ENCODE measurements around the gene KLK14. TPM values are rescaled to one million over a fixed set of nuclear protein-coding genes. Genes with fewer than 3 reads are reported as not detected.

KLK14 gene
- total and polyA plus RNA-seq, 2 donors from 2014 or later, result 0.22 TPM; not detected in 1

DNA sequence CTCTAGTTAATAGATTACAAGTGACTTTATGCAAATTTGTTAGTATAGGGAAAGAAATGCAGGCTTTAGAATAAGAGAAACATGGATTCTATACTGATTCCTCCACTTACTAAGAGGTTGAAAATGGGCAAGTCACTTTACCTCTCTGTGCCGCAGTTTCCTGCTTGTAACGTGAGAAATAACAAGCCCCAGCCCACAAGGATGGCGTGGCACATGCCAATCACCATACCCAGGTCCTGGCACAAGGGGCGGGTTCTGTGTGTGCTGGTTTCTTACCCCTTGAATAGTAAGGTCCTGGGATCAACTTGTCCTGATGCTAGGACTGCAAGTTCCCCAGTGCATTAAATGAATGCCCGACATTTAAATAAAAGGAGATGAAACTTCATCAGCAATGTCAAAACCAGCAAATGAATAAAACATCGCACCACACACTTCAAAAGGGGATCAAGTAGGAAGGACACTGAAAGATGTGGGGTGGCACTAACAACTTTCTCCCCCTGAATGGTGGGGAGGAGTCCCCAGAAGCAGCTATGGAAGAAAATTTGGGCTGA lies 34.1 kb upstream of the KLK14 start:
- Histone ChIP-seq H3K27me3 (ENCODE audit: control insufficient read depth, insufficient read depth, low read length) (no peaks in the 10 kb centered on the region), H3K27ac (ENCODE audit: low read depth in 2 of 2, low read length in 2 of 2) (no peak overlapping the region), H3K36me3 (ENCODE audit: control insufficient read depth in 2 of 3, insufficient read depth in 3 of 3, low read length in 3 of 3) (no peaks in the 10 kb centered on the region), H3K9ac (ENCODE audit: low read length in 3 of 3) (no peak overlapping the region), H3K9me3 (ENCODE audit: control insufficient read depth in 2 of 3, insufficient read depth in 1 of 3, low read length in 3 of 3) (no peaks in the 10 kb centered on the region), H3K4me1 (ENCODE audit: control insufficient read depth in 2 of 3, insufficient read depth in 2 of 3, low read depth in 1 of 3, low read length in 3 of 3) (no peaks in the 10 kb centered on the region), H3K4me3 (ENCODE audit: low read length in 3 of 3) (no peak overlapping the region)
- FAIRE-seq (no peak), DNase-seq (peak in 1 of 5 donors; percentile 33)
- TF ChIP-seq, protein P1, sequence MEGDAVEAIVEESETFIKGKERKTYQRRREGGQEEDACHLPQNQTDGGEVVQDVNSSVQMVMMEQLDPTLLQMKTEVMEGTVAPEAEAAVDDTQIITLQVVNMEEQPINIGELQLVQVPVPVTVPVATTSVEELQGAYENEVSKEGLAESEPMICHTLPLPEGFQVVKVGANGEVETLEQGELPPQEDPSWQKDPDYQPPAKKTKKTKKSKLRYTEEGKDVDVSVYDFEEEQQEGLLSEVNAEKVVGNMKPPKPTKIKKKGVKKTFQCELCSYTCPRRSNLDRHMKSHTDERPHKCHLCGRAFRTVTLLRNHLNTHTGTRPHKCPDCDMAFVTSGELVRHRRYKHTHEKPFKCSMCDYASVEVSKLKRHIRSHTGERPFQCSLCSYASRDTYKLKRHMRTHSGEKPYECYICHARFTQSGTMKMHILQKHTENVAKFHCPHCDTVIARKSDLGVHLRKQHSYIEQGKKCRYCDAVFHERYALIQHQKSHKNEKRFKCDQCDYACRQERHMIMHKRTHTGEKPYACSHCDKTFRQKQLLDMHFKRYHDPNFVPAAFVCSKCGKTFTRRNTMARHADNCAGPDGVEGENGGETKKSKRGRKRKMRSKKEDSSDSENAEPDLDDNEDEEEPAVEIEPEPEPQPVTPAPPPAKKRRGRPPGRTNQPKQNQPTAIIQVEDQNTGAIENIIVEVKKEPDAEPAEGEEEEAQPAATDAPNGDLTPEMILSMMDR (IDR thresholded peaks at IDR 0.05; ENCODE audit: borderline replicate concordance, extremely low read depth, insufficient read depth), result no peak
- intact Hi-C loops (cut with DNase I), result no loop called here

DNA sequence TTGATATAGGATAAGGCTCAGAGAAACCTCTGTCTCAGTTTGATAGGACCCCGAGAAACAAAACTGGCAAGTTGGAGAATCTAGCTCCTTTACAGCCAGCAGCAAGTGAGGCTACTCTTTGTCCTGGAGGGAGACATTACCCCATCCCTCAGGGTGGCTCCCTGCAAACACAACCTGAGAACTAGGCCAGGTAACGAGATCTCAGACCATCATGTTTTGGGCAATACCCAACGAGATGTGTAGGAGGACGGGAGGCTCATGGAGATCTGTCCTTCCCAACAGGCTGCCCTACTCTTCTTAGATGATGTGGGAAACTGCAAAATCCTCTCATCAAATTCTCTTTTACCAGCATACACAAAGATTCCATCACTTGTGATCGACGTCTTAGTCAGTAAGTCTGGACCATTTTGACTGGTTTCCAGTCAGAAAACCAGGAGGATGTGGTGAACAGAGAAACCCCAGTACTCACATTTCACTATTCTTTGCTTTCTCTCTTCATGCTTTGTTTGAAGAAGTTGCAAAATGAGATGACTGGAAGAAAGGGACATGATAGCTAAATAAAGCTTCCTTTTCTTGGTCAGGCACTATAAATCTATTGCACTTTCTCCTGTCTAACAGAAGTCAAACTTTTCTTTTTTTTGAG lies 31.5 kb upstream of the KLK14 start:
- no peaks in the 10 kb centered on the region for H3K4me1 ChIP-seq (ENCODE audit: control insufficient read depth in 2 of 3, insufficient read depth in 2 of 3, low read depth in 1 of 3, low read length in 3 of 3)
- no peaks in the 10 kb centered on the region for H3K36me3 ChIP-seq (ENCODE audit: control insufficient read depth in 2 of 3, insufficient read depth in 3 of 3, low read length in 3 of 3)
- no peaks in the 10 kb centered on the region for H3K9me3 ChIP-seq (ENCODE audit: control insufficient read depth in 2 of 3, insufficient read depth in 1 of 3, low read length in 3 of 3)
- no peaks in the 10 kb centered on the region for H3K27me3 ChIP-seq (ENCODE audit: control insufficient read depth, insufficient read depth, low read length)
- intact Hi-C loops (cut with DNase I), result no loop called here
- peak in 1 of 5 donors; percentile 4 for DNase-seq
- H3K27ac ChIP-seq (ENCODE audit: low read depth in 2 of 2, low read length in 2 of 2), result no peak overlapping the region
- no peak overlapping the region for H3K4me3 ChIP-seq (ENCODE audit: low read length in 3 of 3)
- no peak overlapping the region for H3K9ac ChIP-seq (ENCODE audit: low read length in 3 of 3)
- TF ChIP-seq, protein P1 (IDR thresholded peaks at IDR 0.05; ENCODE audit: borderline replicate concordance, extremely low read depth, insufficient read depth), result no peak
- FAIRE-seq, result no peak

DNA sequence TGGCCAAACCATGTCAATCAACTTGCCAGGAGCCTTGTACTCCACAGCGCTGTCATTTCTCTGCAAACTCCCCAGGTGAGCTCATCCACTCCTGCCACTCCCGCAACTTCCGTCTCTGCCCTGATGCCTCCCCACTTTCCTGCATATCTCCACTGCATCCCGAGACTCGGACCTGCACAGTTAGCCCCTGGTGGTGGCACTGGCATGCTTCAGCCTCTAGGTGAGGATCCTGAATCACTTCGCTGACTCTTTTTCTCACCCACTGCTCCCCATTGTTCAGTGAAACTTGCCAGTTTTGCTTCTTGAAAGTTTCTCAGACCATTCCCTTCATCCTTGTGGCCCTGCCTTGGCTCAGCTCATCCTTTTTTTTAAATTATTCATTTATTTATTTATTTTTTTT lies 28.9 kb upstream of the KLK14 start:
- DNase-seq, result peak in 1 of 5 donors; percentile 44
- FAIRE-seq, result no peak

More for the DNA sequence above, 28.9 kb upstream of the KLK14 start:
- Histone ChIP-seq H3K36me3 (ENCODE audit: control insufficient read depth in 2 of 3, insufficient read depth in 3 of 3, low read length in 3 of 3) (no peaks in the 10 kb centered on the region), H3K4me1 (ENCODE audit: control insufficient read depth in 2 of 3, insufficient read depth in 2 of 3, low read depth in 1 of 3, low read length in 3 of 3) (peaks cover 0 to 12% (median 8%) of the 10 kb centered on the region in 3 donors), H3K27ac (ENCODE audit: low read depth in 2 of 2, low read length in 2 of 2) (no peak overlapping the region), H3K27me3 (ENCODE audit: control insufficient read depth, insufficient read depth, low read length) (no peaks in the 10 kb centered on the region), H3K9me3 (ENCODE audit: control insufficient read depth in 2 of 3, insufficient read depth in 1 of 3, low read length in 3 of 3) (no peaks in the 10 kb centered on the region), H3K9ac (ENCODE audit: low read length in 3 of 3) (no peak overlapping the region), H3K4me3 (ENCODE audit: low read length in 3 of 3) (no peak overlapping the region)
- TF ChIP-seq, protein P1 (IDR thresholded peaks at IDR 0.05; ENCODE audit: borderline replicate concordance, extremely low read depth, insufficient read depth), result no peak
- intact Hi-C loops (cut with DNase I), result no loop called here
